NCI-H128 (cell line): ENCODE data around the gene IQCH.
"Not testable (repeated sequence)": the region's sequence is repeated elsewhere in the genome, so short reads cannot be mapped to it uniquely, and the experiment has no call there.

ENCODE experiments used
- DNase-seq: peaks from one replicate; lab custom pipeline; 2025; ENCODE audit not compliant: unreplicated experiment; lab: John Stamatoyannopoulos, UW

Gene IQCH

GRCh38 chr15:67349634-67350033, 95.0 kb downstream of the IQCH start:
- no peak for DNase-seq

- DNase-seq, result no peak
These were observed 95.5 kb downstream of the IQCH start for GRCh38 chr15:67350042-67350441.

GRCh38 chr15:67358391-67358790, 103.8 kb downstream of the IQCH start:
- no peak for DNase-seq

GRCh38 chr15:67358812-67359211, 104.2 kb downstream of the IQCH start:
- no peak for DNase-seq

- DNase-seq, result no peak
These were observed 105.0 kb downstream of the IQCH start for GRCh38 chr15:67359431-67360079.

GRCh38 chr15:67361100-67361499, 106.5 kb downstream of the IQCH start:
- DNase-seq, result no peak

GRCh38 chr15:67363712-67364111, 109.1 kb downstream of the IQCH start:
- DNase-seq, result not testable (repeated sequence)

- no peak for DNase-seq
These were observed 111.4 kb downstream of the IQCH start for GRCh38 chr15:67365994-67366393.

GRCh38 chr15:67366904-67367303, 112.3 kb downstream of the IQCH start:
- DNase-seq, result no peak

- DNase-seq, result no peak
These were observed 114.9 kb downstream of the IQCH start for GRCh38 chr15:67369359-67369998.

GRCh38 chr15:67370206-67370954, 115.8 kb downstream of the IQCH start:
- DNase-seq, result no peak

- no peak for DNase-seq
These were observed 118.0 kb downstream of the IQCH start for GRCh38 chr15:67372543-67372942.

GRCh38 chr15:67372986-67373675, 118.5 kb downstream of the IQCH start:
- DNase-seq, result no peak

- DNase-seq, result no peak
These were observed 119.4 kb downstream of the IQCH start for GRCh38 chr15:67373971-67374370.

GRCh38 chr15:67379530-67379929, 124.9 kb downstream of the IQCH start:
- no peak for DNase-seq

GRCh38 chr15:67380921-67381320, 126.3 kb downstream of the IQCH start:
- no peak for DNase-seq

- no peak for DNase-seq
These were observed 126.9 kb downstream of the IQCH start for GRCh38 chr15:67381416-67382045.

GRCh38 chr15:67382723-67383122, 128.1 kb downstream of the IQCH start:
- no peak for DNase-seq

- no peak for DNase-seq
These were observed 129.3 kb downstream of the IQCH start for GRCh38 chr15:67383899-67384298.

GRCh38 chr15:67384761-67385160, 130.2 kb downstream of the IQCH start:
- DNase-seq, result no peak

- no peak for DNase-seq
These were observed 131.4 kb downstream of the IQCH start for GRCh38 chr15:67385971-67386370.
